H1 (cell line): ENCODE results near the gene HSD17B1. TPM values are rescaled to one million over a fixed set of nuclear protein-coding genes. Genes with fewer than 3 reads are reported as not detected.

Source experiments
- CTCF ChIA-PET: fragments of 300-600 bp; sonication (Branson Sonifier 250); formaldehyde crosslinking; loops from one replicate; lab custom pipeline; 2021; ENCODE audit not compliant: partially characterized antibody; lab: Charles Lee
- POLR2A ChIA-PET: fragments of 300-600 bp; sonication (Branson Sonifier 250); formaldehyde crosslinking; loops from one replicate; lab custom pipeline; 2021; ENCODE audit warnings: inconsistent platforms; ENCODE audit not compliant: partially characterized antibody; lab: Charles Lee
- DNase-seq, 2 experiments: peaks; one replicate each; pipeline versions ENCODE4 v3.0.0 to v3.0.0-alpha.2; 2010 to 2022; ENCODE audit warnings: low spot score in 2 of 2, low read depth in 1 of 2, mixed read lengths in 1 of 2
- FAIRE-seq: peaks from 2 replicates; lab custom pipeline; 2011; peaks lifted over from hg19 to GRCh38; lab: Jason Lieb, UNC
- H2AFZ ChIP-seq: 2 replicates; pipeline ENCODE4 v1.8.1; 2012; ENCODE audit warnings: low read length, inconsistent platforms
- H2AK5ac ChIP-seq: 2 replicates; pipeline ENCODE4 v1.6.1; 2013; ENCODE audit warnings: low read depth, low read length
- H2BK120ac ChIP-seq: replicated peaks from 2 replicates; pipeline ENCODE3; 2013; ENCODE audit warnings: low read depth, low read length, inconsistent platforms
- H2BK12ac ChIP-seq: 2 replicates; pipeline ENCODE4 v1.6.1; 2013; ENCODE audit warnings: low read depth, low read length
- H2BK15ac ChIP-seq: 2 replicates; pipeline ENCODE4 v1.6.1; 2013; ENCODE audit warnings: low read length
- H2BK20ac ChIP-seq: 2 replicates; pipeline ENCODE4 v1.6.1; 2013; ENCODE audit warnings: low read length
- H2BK5ac ChIP-seq: 2 replicates; pipeline ENCODE4 v1.6.1; 2013; ENCODE audit warnings: low read depth, low read length
- H3K14ac ChIP-seq: 2 replicates; pipeline ENCODE4 v1.6.1; 2013; ENCODE audit warnings: inconsistent platforms; ENCODE audit not compliant: insufficient read length
- H3K18ac ChIP-seq: 2 replicates; pipeline ENCODE4 v1.6.1; 2013; ENCODE audit warnings: low read length; ENCODE audit errors: extremely low read depth
- H3K23ac ChIP-seq: 2 replicates; pipeline ENCODE4 v1.6.1; 2013; ENCODE audit warnings: inconsistent platforms; ENCODE audit not compliant: insufficient read length
- H3K23me2 ChIP-seq: 2 replicates; pipeline ENCODE4 v1.6.1; 2013; ENCODE audit warnings: low read depth, low read length
- H3K27ac ChIP-seq: 2 replicates; pipeline ENCODE4 v1.6.1; 2011; ENCODE audit warnings: low read depth, low read length, inconsistent platforms
- H3K27me3 ChIP-seq, 4 experiments: replicated peaks in 1 of 4; 1 replicate in 1 of 4; 2 replicates in 3 of 4; pipeline versions ENCODE4 v1.6.1 to v1.8.1; 2011 to 2013; ENCODE audit warnings: low read length in 3 of 4, mild to moderate bottlenecking in 3 of 4, inconsistent platforms in 2 of 4, mixed read lengths in 2 of 4, moderate library complexity in 1 of 4; ENCODE audit not compliant: control insufficient read depth in 3 of 4, insufficient read depth in 3 of 4; ENCODE audit errors: extremely low read depth in 1 of 4
- H3K36me3 ChIP-seq, 4 experiments: 2 replicates each; pipeline versions ENCODE4 v1.6.1 to v1.8.1; 2011 to 2013; ENCODE audit warnings: mild to moderate bottlenecking in 4 of 4, low read length in 3 of 4, moderate library complexity in 2 of 4, control low read depth in 1 of 4, inconsistent platforms in 1 of 4; ENCODE audit not compliant: insufficient read depth in 4 of 4, control insufficient read depth in 2 of 4
- H3K4ac ChIP-seq: replicated peaks from 2 replicates; pipeline ENCODE3; 2013; ENCODE audit warnings: low read length, low read depth, mixed read lengths, inconsistent platforms; ENCODE audit not compliant: insufficient read length
- H3K4me1 ChIP-seq, 4 experiments: replicated peaks in 1 of 4; 1 replicate in 1 of 4; 2 replicates in 3 of 4; pipeline versions ENCODE4 v1.6.1 to v1.8.1; 2011 to 2013; ENCODE audit warnings: low read length in 3 of 4, inconsistent platforms in 2 of 4, mixed read lengths in 1 of 4; ENCODE audit not compliant: insufficient read depth in 4 of 4, control insufficient read depth in 3 of 4
- H3K4me2 ChIP-seq, 2 experiments: 2 replicates each; pipeline versions ENCODE4 v1.6.1 to v1.8.1; 2011 to 2013; ENCODE audit warnings: low read depth in 2 of 2, low read length in 2 of 2, control low read depth in 1 of 2, inconsistent platforms in 1 of 2, mild to moderate bottlenecking in 1 of 2; ENCODE audit not compliant: insufficient read depth in 1 of 2
- H3K4me3 ChIP-seq, 4 experiments: fragments of 200-600, 300-600 bp in 1 of 4; sonication (generic), shearing (Covaris generic), sonication (Bioruptor Twin) in 1 of 4; 2 replicates each; pipeline versions ENCODE4 v1.5.1 to v1.8.1; 2011 to 2016; ENCODE audit warnings: low read length in 4 of 4, low read depth in 3 of 4, control low read depth in 2 of 4, inconsistent platforms in 2 of 4, mild to moderate bottlenecking in 2 of 4, mixed read lengths in 1 of 4, moderate library complexity in 1 of 4; ENCODE audit not compliant: insufficient read depth in 2 of 4; ENCODE audit errors: extremely low read depth in 1 of 4
- H3K56ac ChIP-seq: replicated peaks from 2 replicates; pipeline ENCODE3; 2013; ENCODE audit warnings: low read depth, mild to moderate bottlenecking, mixed read lengths, low read length, inconsistent platforms; ENCODE audit not compliant: insufficient read length
- H3K79me1 ChIP-seq: 2 replicates; pipeline ENCODE4 v1.6.1; 2013; ENCODE audit warnings: low read depth, low read length, control low read depth
- H3K79me2 ChIP-seq, 2 experiments: 2 replicates each; pipeline versions ENCODE4 v1.6.1 to v1.8.1; 2012 to 2013; ENCODE audit warnings: low read length in 2 of 2, mild to moderate bottlenecking in 2 of 2, inconsistent platforms in 1 of 2; ENCODE audit not compliant: insufficient read depth in 2 of 2, control insufficient read depth in 1 of 2
- H3K9ac ChIP-seq, 4 experiments: replicated peaks in 1 of 4; 1 replicate in 1 of 4; 2 replicates in 3 of 4; pipeline versions ENCODE4 v1.6.1 to v1.8.1; 2011 to 2013; ENCODE audit warnings: low read depth in 3 of 4, low read length in 3 of 4, control low read depth in 2 of 4, mild to moderate bottlenecking in 2 of 4, moderate library complexity in 2 of 4, inconsistent platforms in 1 of 4; ENCODE audit errors: extremely low read depth in 1 of 4
- H3K9me3 ChIP-seq, 2 experiments: 2 replicates each; pipeline versions ENCODE4 v1.6.1 to v1.8.1; 2012 to 2013; ENCODE audit warnings: mild to moderate bottlenecking in 2 of 2, moderate library complexity in 2 of 2, control low read depth in 1 of 2, inconsistent platforms in 1 of 2, low read depth in 1 of 2, low read length in 1 of 2, mixed read lengths in 1 of 2; ENCODE audit not compliant: insufficient read depth in 2 of 2
- H4K20me1 ChIP-seq, 2 experiments: replicated peaks in 1 of 2; 2 replicates each; pipeline versions ENCODE3 to v1.8.1; 2011 to 2013; ENCODE audit warnings: inconsistent platforms in 2 of 2, low read length in 2 of 2, mild to moderate bottlenecking in 1 of 2; ENCODE audit not compliant: insufficient read depth in 2 of 2, control insufficient read depth in 1 of 2
- H4K5ac ChIP-seq: 2 replicates; pipeline ENCODE4 v1.6.1; 2013; ENCODE audit warnings: low read length, low read depth, mixed read lengths, inconsistent platforms; ENCODE audit not compliant: insufficient read length
- H4K8ac ChIP-seq: 2 replicates; pipeline ENCODE4 v1.8.0; 2013; ENCODE audit warnings: mild to moderate bottlenecking, moderate library complexity, low read length, inconsistent platforms; ENCODE audit not compliant: insufficient read depth; ENCODE audit errors: extremely low read depth
- H4K91ac ChIP-seq: replicated peaks from 2 replicates; pipeline ENCODE3; 2013; ENCODE audit warnings: low read length, mixed read lengths, inconsistent platforms; ENCODE audit not compliant: insufficient read length
- SAP30 ChIP-seq: fragments of 300-600 bp; sonication (generic); IDR thresholded peaks from 2 replicates; pipeline ENCODE4 v1.7.1; 2012; ENCODE audit warnings: low read length, moderate library complexity, mild to moderate bottlenecking, inconsistent platforms; ENCODE audit not compliant: insufficient read depth, insufficient replicate concordance
- SUZ12 ChIP-seq: fragments of 200-600 bp; sonication (generic); IDR thresholded peaks from 2 replicates; pipeline ENCODE4 v1.6.1; 2012; ENCODE audit warnings: mild to moderate bottlenecking, inconsistent platforms, low read length, moderate library complexity, mixed read lengths
- WGBS, 2 experiments: shearing (Covaris generic) in 1 of 2; methylation state at CpG; one replicate each; pipeline versions ENCODE4 v1.1.6 to v1.1.7; 2013 to 2015; ENCODE audit warnings: low lambda C conversion rate in 2 of 2, mixed read lengths in 2 of 2, inconsistent platforms in 1 of 2, low coverage in 1 of 2, missing lambda C conversion rate in 1 of 2; ENCODE audit not compliant: insufficient replicate concordance in 2 of 2, insufficient coverage in 1 of 2, insufficient read length in 1 of 2; ENCODE audit errors: extremely low coverage in 1 of 2, missing lambda C conversion rate in 1 of 2; 5-methylcytosine and 5-hydroxymethylcytosine counted together
- polyA plus RNA-seq, 7 experiments: library from polyadenylated mRNA; depleted of rRNA in 3 of 7; stranded (reverse) in 5 of 7; unstranded in 2 of 7; fragments of >200 nt in 5 of 7; fragments of 200-250 nt in 2 of 7; gene quantifications; 1 replicate in 5 of 7; 2 replicates in 1 of 7; 4 replicates in 1 of 7; pipeline versions ENCODE4 v1.2.1 to v1.2.3, GENCODE V29; 2011 to 2013; ENCODE audit warnings: missing spikeins in 2 of 7, mixed read lengths in 2 of 7
- total RNA-seq: library from RNA; stranded (reverse); fragmentation: NEBNext Ultra II Directional; extraction: Animal tissue kit (Norgen Biotek cat#: 25700); gene quantifications from 2 replicates; pipeline ENCODE4 v1.2.1, GENCODE V29; 2021

Gene HSD17B1
- total and polyA plus RNA-seq, 2 of the 8 experiments (the other 6 are each of a cell fraction or from before 2014, with no cell fraction given) = 0.88 to 1.0 TPM

DNA sequence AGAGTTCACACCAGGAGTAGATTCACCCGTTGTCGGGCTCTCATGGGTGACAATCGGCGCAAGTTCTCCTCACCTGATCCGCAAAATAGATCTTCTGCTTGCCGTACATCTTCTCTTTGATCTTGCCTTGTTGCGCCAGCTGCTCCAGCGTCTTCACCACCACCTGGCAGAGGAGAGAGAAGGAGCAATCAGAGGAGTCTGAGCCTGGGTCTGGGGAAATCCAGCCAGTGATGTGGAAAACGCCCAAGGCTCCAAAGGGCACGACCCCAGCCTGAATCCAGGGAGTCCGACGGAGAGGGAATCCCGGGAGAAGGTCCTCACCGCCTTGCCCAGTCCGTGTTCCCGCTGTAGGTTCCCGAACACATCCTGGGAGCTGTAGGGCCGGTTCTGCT lies 24.4 kb downstream of the HSD17B1 start:
- Histone ChIP-seq H2BK5ac (no peak overlapping the region), H3K9me3 (no peaks in the 10 kb centered on the region), H3K27me3 (no peaks in the 10 kb centered on the region), H3K23me2 (peaks cover 9% of the 10 kb centered on the region), H3K18ac (peak overlapping the region; percentile 2; the same call in 1 of the 2 replicates), H3K79me2 (peaks cover 0 to 19% of the 10 kb centered on the region in 2 experiments; a peak in 2 of 4 replicates), H2AK5ac (no peak overlapping the region), H4K5ac (peak overlapping the region; percentile 24), H3K4ac (no peak overlapping the region), H3K56ac (no peak overlapping the region), H4K8ac (peak overlapping the region; percentile 96), H2BK20ac (no peak overlapping the region), H4K20me1 (peaks cover 0 to 1% of the 10 kb centered on the region in 2 experiments), H2AFZ (peak overlapping the region; percentile 37; the same call in 1 of the 2 replicates), H2BK120ac (no peak overlapping the region), H3K23ac (no peak overlapping the region), H2BK12ac (no peak overlapping the region), H3K4me1 (no peaks in the 10 kb centered on the region), H3K4me2 (peak overlapping the region; percentile 77 to 87), H4K91ac (peak overlapping the region; percentile 62), H2BK15ac (no peak overlapping the region), H3K9ac (peak overlapping the region; percentile 78 to 94 (median 88)), H3K79me1 (no peaks in the 10 kb centered on the region), H3K36me3 (peaks cover 25 to 42% (median 32%) of the 10 kb centered on the region in 4 experiments), H3K14ac (no peak overlapping the region), H3K4me3 (peak overlapping the region; percentile 80 to 99 (median 90)), H3K27ac (peak overlapping the region; percentile 79)
- peak; percentile 63 for TF ChIP-seq SAP30
- TF ChIP-seq SUZ12 = no peak
- no peak for FAIRE-seq
- POLR2A ChIA-PET = interaction anchor here (1.0 to 7.0 kb wide), 15 partner anchors 11 to 221 kb away, joined by 3 to 74 read pairs (median 6); partner anchors contain the start of genes CNTD1, COA3, COASY and MLX
- CTCF ChIA-PET = interaction anchor here (1.0 to 3.9 kb wide), 13 partner anchors 11 to 200 kb away, joined by 3 to 32 read pairs (median 11); partner anchors contain the start of genes MLX, RETREG3 and TUBG1
- DNase-seq = no peak
- WGBS, 2 experiments = 12% methylated on average over 18 of the region's 18 CpGs; no CpG with 5 or more reads in 1 of the 2 experiments
